ENCODE measurements around the gene CES4A.

Gene CES4A

GRCh38 chr16:66996324-66996982, 8.1 kb downstream of the CES4A start:
- H3K4me1 ChIP-seq, result no peaks in the 10 kb centered on the region
- H3K27me3 ChIP-seq (ENCODE audit: control insufficient read depth, insufficient read depth, low read length), result no peaks in the 10 kb centered on the region
- H3K9me3 ChIP-seq (ENCODE audit: control insufficient read depth, low read length), result no peaks in the 10 kb centered on the region
- no peak overlapping the region for H3K4me3 ChIP-seq (ENCODE audit: low read depth, low read length)
- TF ChIP-seq CTCF (IDR thresholded peaks at IDR 0.05), result no peak
- H3K79me2 ChIP-seq, result no peaks in the 10 kb centered on the region
- no peaks in the 10 kb centered on the region for H3K36me3 ChIP-seq (ENCODE audit: control insufficient read depth, insufficient read depth, low read length)
- no peak overlapping the region for H3K9ac ChIP-seq
- no peak overlapping the region for H3K4me2 ChIP-seq (ENCODE audit: low read length)
- H3K27ac ChIP-seq, result no peak overlapping the region
- no peak overlapping the region for H2AFZ ChIP-seq

DNA sequence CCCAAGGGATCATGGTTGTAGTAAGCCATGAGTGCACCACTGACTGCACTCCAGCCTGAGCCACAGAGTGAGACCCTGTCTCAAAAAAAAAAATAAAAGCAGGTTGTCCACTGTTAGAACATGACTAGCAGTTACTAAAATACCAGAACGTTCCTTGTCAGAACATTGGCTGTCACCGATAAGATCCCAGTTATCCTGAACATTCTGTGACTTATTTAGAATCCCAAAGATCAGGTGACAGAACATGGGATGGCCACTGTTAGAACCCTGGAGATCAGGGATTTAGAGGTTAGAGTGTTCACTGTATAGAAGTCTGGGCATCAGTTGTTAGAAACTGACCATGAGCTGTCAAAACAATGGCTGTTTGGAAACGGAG, 8.6 kb downstream of the CES4A start:
- Histone ChIP-seq H2AFZ (no peak overlapping the region), H3K4me3 (ENCODE audit: low read depth, low read length) (no peak overlapping the region), H3K27ac (no peak overlapping the region), H3K36me3 (ENCODE audit: control insufficient read depth, insufficient read depth, low read length) (no peaks in the 10 kb centered on the region), H3K79me2 (no peaks in the 10 kb centered on the region), H3K9ac (no peak overlapping the region), H3K9me3 (ENCODE audit: control insufficient read depth, low read length) (no peaks in the 10 kb centered on the region), H3K4me2 (ENCODE audit: low read length) (no peak overlapping the region), H3K27me3 (ENCODE audit: control insufficient read depth, insufficient read depth, low read length) (no peaks in the 10 kb centered on the region), H3K4me1 (no peaks in the 10 kb centered on the region)
- TF ChIP-seq CTCF (IDR thresholded peaks at IDR 0.05), result no peak

DNA sequence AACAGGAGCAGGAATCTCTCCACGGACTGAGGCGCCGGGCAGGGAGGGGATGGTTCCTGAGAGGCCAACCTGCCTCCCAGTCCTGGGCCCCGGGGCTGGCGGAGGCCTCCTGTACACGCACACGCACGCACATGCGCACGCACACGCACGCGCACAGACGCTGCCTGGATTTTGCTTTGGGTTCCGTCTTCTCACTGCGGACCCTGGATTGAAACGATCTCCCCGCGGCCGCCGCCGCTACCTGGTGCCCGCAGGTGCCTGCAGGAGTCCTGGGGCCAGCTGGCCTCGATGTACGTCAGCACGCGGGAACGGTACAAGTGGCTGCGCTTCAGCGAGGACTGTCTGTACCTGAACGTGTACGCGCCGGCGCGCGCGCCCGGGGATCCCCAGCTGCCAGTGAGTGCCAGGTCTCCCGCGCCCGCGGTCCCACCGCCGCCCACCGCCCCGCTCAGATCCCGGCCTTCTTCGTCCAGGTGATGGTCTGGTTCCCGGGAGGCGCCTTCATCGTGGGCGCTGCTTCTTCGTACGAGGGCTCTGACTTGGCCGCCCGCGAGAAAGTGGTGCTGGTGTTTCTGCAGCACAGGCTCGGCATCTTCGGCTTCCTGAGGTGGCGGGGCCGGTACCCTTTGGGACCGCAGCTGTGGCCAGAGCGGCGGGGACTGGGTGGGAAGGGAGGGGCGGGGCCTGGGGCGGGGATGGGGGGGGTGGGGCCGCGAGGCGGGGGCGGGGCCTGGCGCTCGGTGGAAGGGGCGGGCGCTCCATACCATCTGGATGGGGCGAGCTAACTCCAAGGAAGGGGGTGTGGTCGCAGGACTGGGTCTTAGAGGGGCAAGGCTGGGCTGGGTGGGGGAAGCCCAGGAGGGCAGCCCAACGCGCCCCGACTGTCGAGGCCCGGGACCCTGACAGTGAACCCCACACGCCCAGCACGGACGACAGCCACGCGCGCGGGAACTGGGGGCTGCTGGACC, 12.3 kb downstream of the CES4A start:
- Histone ChIP-seq H3K9ac (peak overlapping the region; percentile 37), H3K79me2 (no peaks in the 10 kb centered on the region), H3K27me3 (ENCODE audit: control insufficient read depth, insufficient read depth, low read length) (no peaks in the 10 kb centered on the region), H3K4me1 (no peaks in the 10 kb centered on the region), H2AFZ (peak overlapping the region; percentile 98), H3K4me2 (ENCODE audit: low read length) (peak overlapping the region; percentile 74), H3K4me3 (ENCODE audit: low read depth, low read length) (peak overlapping the region; percentile 57), H3K27ac (peak overlapping the region; percentile 39), H3K36me3 (ENCODE audit: control insufficient read depth, insufficient read depth, low read length) (no peaks in the 10 kb centered on the region), H3K9me3 (ENCODE audit: control insufficient read depth, low read length) (no peaks in the 10 kb centered on the region)
- TF ChIP-seq CTCF (IDR thresholded peaks at IDR 0.05), result no peak

GRCh38 chr16:67001726-67002125, 13.3 kb downstream of the CES4A start:
- H3K27ac ChIP-seq, result no peak overlapping the region
- TF ChIP-seq CTCF (IDR thresholded peaks at IDR 0.05), result no peak
- no peak overlapping the region for H3K4me2 ChIP-seq (ENCODE audit: low read length)
- H3K4me3 ChIP-seq (ENCODE audit: low read depth, low read length), result no peak overlapping the region
- H3K4me1 ChIP-seq, result no peaks in the 10 kb centered on the region
- no peaks in the 10 kb centered on the region for H3K9me3 ChIP-seq (ENCODE audit: control insufficient read depth, low read length)
- H3K36me3 ChIP-seq (ENCODE audit: control insufficient read depth, insufficient read depth, low read length), result no peaks in the 10 kb centered on the region
- H2AFZ ChIP-seq, result no peak overlapping the region
- H3K27me3 ChIP-seq (ENCODE audit: control insufficient read depth, insufficient read depth, low read length), result no peaks in the 10 kb centered on the region
- no peak overlapping the region for H3K9ac ChIP-seq
- no peaks in the 10 kb centered on the region for H3K79me2 ChIP-seq

All from parathyroid adenoma (tissue), 2 donors.